ENCODE measurements around the gene ADGRL3.

GRCh38 chr4:61532336-61533000 lies 332.3 kb downstream of the ADGRL3 start:
- TF ChIP-seq CTCF (IDR thresholded peaks at IDR 0.05) (no peak), EP300 (IDR thresholded peaks at IDR 0.05) (no peak)
